Trophoblast cell (in vitro differentiated cells and primary cell): ENCODE measurements around the gene FIBP.

Experiments used
- DNase-seq, 2 donors: peaks; one replicate each; pipeline ENCODE4 v3.0.0-alpha.2; 2016
- H2AFZ ChIP-seq: 2 replicates; pipeline ENCODE4 v1.6.1; 2013; ENCODE audit warnings: low read length, moderate library complexity, mild to moderate bottlenecking; ENCODE audit not compliant: insufficient read depth, poor library complexity
- H2AK5ac ChIP-seq: 2 replicates; pipeline ENCODE4 v1.6.1; 2013; ENCODE audit warnings: mild to moderate bottlenecking, low read length
- H2BK120ac ChIP-seq: 2 replicates; pipeline ENCODE4 v1.6.1; 2013; ENCODE audit warnings: low read length, mild to moderate bottlenecking, moderate library complexity; ENCODE audit not compliant: insufficient read depth, poor library complexity
- H2BK12ac ChIP-seq: 2 replicates; pipeline ENCODE4 v1.6.1; 2013; ENCODE audit warnings: mild to moderate bottlenecking, low read length, moderate library complexity
- H2BK5ac ChIP-seq: 2 replicates; pipeline ENCODE4 v1.6.1; 2013; ENCODE audit warnings: low read length, low read depth, moderate library complexity, mild to moderate bottlenecking; ENCODE audit not compliant: poor library complexity
- H3K14ac ChIP-seq: 2 replicates; pipeline ENCODE4 v1.6.1; 2013; ENCODE audit warnings: mild to moderate bottlenecking, low read length
- H3K18ac ChIP-seq: 2 replicates; pipeline ENCODE4 v1.6.1; 2013; ENCODE audit warnings: mild to moderate bottlenecking, low read length
- H3K23ac ChIP-seq: 2 replicates; pipeline ENCODE4 v1.6.1; 2013; ENCODE audit warnings: low read length
- H3K27ac ChIP-seq: 2 replicates; pipeline ENCODE4 v1.5.1; 2013; ENCODE audit warnings: low read depth, mild to moderate bottlenecking, inconsistent platforms, low read length, moderate library complexity
- H3K27me3 ChIP-seq: 2 replicates; pipeline ENCODE4 v1.6.1; 2013; ENCODE audit warnings: inconsistent platforms, mild to moderate bottlenecking, low read length, moderate library complexity; ENCODE audit not compliant: insufficient read depth
- H3K36me3 ChIP-seq, 2 experiments: 1 replicate in 1 of 2; 2 replicates in 1 of 2; pipeline ENCODE4 v1.6.1; 2013; ENCODE audit warnings: low read length in 2 of 2, mild to moderate bottlenecking in 2 of 2, moderate library complexity in 1 of 2; ENCODE audit not compliant: insufficient read depth in 2 of 2, control insufficient read depth in 1 of 2
- H3K4ac ChIP-seq: 2 replicates; pipeline ENCODE4 v1.6.1; 2013; ENCODE audit warnings: low read depth, mild to moderate bottlenecking, low read length, moderate library complexity
- H3K4me1 ChIP-seq, 2 experiments: 1 replicate in 1 of 2; 2 replicates in 1 of 2; pipeline ENCODE4 v1.6.1; 2013; ENCODE audit warnings: low read length in 2 of 2, mild to moderate bottlenecking in 2 of 2, moderate library complexity in 1 of 2; ENCODE audit not compliant: insufficient read depth in 2 of 2, control insufficient read depth in 1 of 2
- H3K4me2 ChIP-seq: 2 replicates; pipeline ENCODE4 v1.6.1; 2013; ENCODE audit warnings: inconsistent platforms, mild to moderate bottlenecking, low read length, moderate library complexity
- H3K4me3 ChIP-seq: 2 replicates; pipeline ENCODE4 v1.5.1; 2013; ENCODE audit warnings: mild to moderate bottlenecking, low read depth, low read length, inconsistent platforms
- H3K79me1 ChIP-seq: one replicate; pipeline ENCODE4 v1.6.1; 2013; ENCODE audit warnings: low read length
- H3K79me2 ChIP-seq: 2 replicates; pipeline ENCODE4 v1.6.1; 2013; ENCODE audit warnings: low read length, mild to moderate bottlenecking; ENCODE audit not compliant: control insufficient read depth, insufficient read depth, poor library complexity
- H3K9ac ChIP-seq: 2 replicates; pipeline ENCODE4 v1.6.1; 2013; ENCODE audit warnings: mild to moderate bottlenecking, low read length
- H3K9me3 ChIP-seq: 2 replicates; pipeline ENCODE4 v1.6.1; 2013; ENCODE audit warnings: low read depth, mild to moderate bottlenecking, control low read depth, inconsistent platforms, low read length; ENCODE audit not compliant: insufficient read depth
- H4K12ac ChIP-seq: 2 replicates; pipeline ENCODE4 v1.6.1; 2013; ENCODE audit warnings: low read depth, mild to moderate bottlenecking, low read length, moderate library complexity
- H4K8ac ChIP-seq: 2 replicates; pipeline ENCODE4 v1.6.1; 2013; ENCODE audit warnings: low read depth, mild to moderate bottlenecking, low read length, moderate library complexity
- H4K91ac ChIP-seq: one replicate; pipeline ENCODE4 v1.6.1; 2013; ENCODE audit warnings: low read depth, mild to moderate bottlenecking, low read length, moderate library complexity
- WGBS: extraction: QIAGEN DNeasy Blood & Tissue Kit; methylation state at CpG from one replicate; pipeline ENCODE4 v1.1.7; 2013; ENCODE audit warnings: missing lambda C conversion rate; ENCODE audit not compliant: insufficient read length, insufficient coverage; ENCODE audit errors: extremely low coverage; 5-methylcytosine and 5-hydroxymethylcytosine counted together

FIBP gene

GRCh38 chr11:65868907-65869306 lies 19.4 kb downstream of the FIBP start:
- Histone ChIP-seq H3K9ac (no peak overlapping the region), H3K27me3 (no peaks in the 10 kb centered on the region), H4K91ac (no peak overlapping the region), H4K12ac (no peak overlapping the region), H3K4ac (no peak overlapping the region), H3K4me3 (no peak overlapping the region), H3K9me3 (no peaks in the 10 kb centered on the region), H3K79me2 (peaks cover 9% of the 10 kb centered on the region), H4K8ac (no peak overlapping the region), H3K4me1 (peaks cover 10 to 14% of the 10 kb centered on the region in 2 experiments), H3K23ac (no peak overlapping the region), H3K14ac (no peak overlapping the region), H2BK120ac (no peak overlapping the region), H2BK5ac (no peak overlapping the region), H2AFZ (no peak overlapping the region), H3K79me1 (peaks cover 13% of the 10 kb centered on the region), H3K4me2 (no peak overlapping the region), H3K18ac (no peak overlapping the region), H3K36me3 (peaks cover 54 to 66% of the 10 kb centered on the region in 2 experiments), H3K27ac (no peak overlapping the region), H2AK5ac (no peak overlapping the region), H2BK12ac (no peak overlapping the region)
- no peak for DNase-seq
- WGBS, result no CpG with 5 or more reads among the region's 3 CpGs

- H2AFZ ChIP-seq, result no peak overlapping the region
- no peak overlapping the region for H2BK12ac ChIP-seq
- H3K27me3 ChIP-seq, result no peaks in the 10 kb centered on the region
- no peak overlapping the region for H3K4me3 ChIP-seq
- H4K8ac ChIP-seq, result no peak overlapping the region
- no peak overlapping the region for H3K4me2 ChIP-seq
- no peak overlapping the region for H3K18ac ChIP-seq
- H3K36me3 ChIP-seq, result peaks cover 61 to 73% of the 10 kb centered on the region in 2 experiments
- H3K14ac ChIP-seq, result no peak overlapping the region
- H3K9ac ChIP-seq, result no peak overlapping the region
- no CpG with 5 or more reads among the region's 19 CpGs for WGBS
- no peak overlapping the region for H4K91ac ChIP-seq
- H3K9me3 ChIP-seq, result no peaks in the 10 kb centered on the region
- peaks cover 10 to 14% of the 10 kb centered on the region in 2 experiments for H3K4me1 ChIP-seq
- no peak overlapping the region for H3K4ac ChIP-seq
- DNase-seq, result no peak
- H3K23ac ChIP-seq, result no peak overlapping the region
- H3K27ac ChIP-seq, result no peak overlapping the region
- peaks cover 11% of the 10 kb centered on the region for H3K79me1 ChIP-seq
- H2BK5ac ChIP-seq, result no peak overlapping the region
- H2BK120ac ChIP-seq, result no peak overlapping the region
- H2AK5ac ChIP-seq, result no peak overlapping the region
- H3K79me2 ChIP-seq, result peaks cover 7% of the 10 kb centered on the region
- H4K12ac ChIP-seq, result no peak overlapping the region
These were observed 20.1 kb downstream of the FIBP start for GRCh38 chr11:65868076-65868667.

- H2BK5ac ChIP-seq, result no peak overlapping the region
- no peak overlapping the region for H2AK5ac ChIP-seq
- H3K9me3 ChIP-seq, result no peaks in the 10 kb centered on the region
- no peak overlapping the region for H4K8ac ChIP-seq
- H2AFZ ChIP-seq, result no peak overlapping the region
- no peak for DNase-seq
- peaks cover 68 to 80% of the 10 kb centered on the region in 2 experiments for H3K36me3 ChIP-seq
- H3K23ac ChIP-seq, result no peak overlapping the region
- H3K4me1 ChIP-seq, result peaks cover 8 to 14% of the 10 kb centered on the region in 2 experiments
- no peak overlapping the region for H3K14ac ChIP-seq
- H2BK120ac ChIP-seq, result no peak overlapping the region
- no peak overlapping the region for H4K12ac ChIP-seq
- H3K79me1 ChIP-seq, result peaks cover 6% of the 10 kb centered on the region
- WGBS, result no CpG with 5 or more reads among the region's 29 CpGs
- H3K27me3 ChIP-seq, result no peaks in the 10 kb centered on the region
- no peak overlapping the region for H3K18ac ChIP-seq
- no peak overlapping the region for H3K4me2 ChIP-seq
- no peak overlapping the region for H2BK12ac ChIP-seq
- H3K4ac ChIP-seq, result no peak overlapping the region
- H3K9ac ChIP-seq, result no peak overlapping the region
- H3K4me3 ChIP-seq, result no peak overlapping the region
- H3K27ac ChIP-seq, result no peak overlapping the region
- H4K91ac ChIP-seq, result no peak overlapping the region
- peaks cover 3% of the 10 kb centered on the region for H3K79me2 ChIP-seq
These were observed 20.8 kb downstream of the FIBP start for GRCh38 chr11:65867284-65868071.

GRCh38 chr11:65866509-65867283 lies 21.6 kb downstream of the FIBP start:
- no peak overlapping the region for H2BK5ac ChIP-seq
- H3K79me2 ChIP-seq, result no peaks in the 10 kb centered on the region
- H3K4me2 ChIP-seq, result no peak overlapping the region
- H3K4ac ChIP-seq, result no peak overlapping the region
- no peak overlapping the region for H3K4me3 ChIP-seq
- H4K91ac ChIP-seq, result no peak overlapping the region
- no peak overlapping the region for H2BK12ac ChIP-seq
- H3K23ac ChIP-seq, result no peak overlapping the region
- no peaks in the 10 kb centered on the region for H3K79me1 ChIP-seq
- H3K36me3 ChIP-seq, result peaks cover 76 to 88% of the 10 kb centered on the region in 2 experiments
- no peak for DNase-seq
- no peak overlapping the region for H2AFZ ChIP-seq
- H3K9ac ChIP-seq, result no peak overlapping the region
- no peak overlapping the region for H3K14ac ChIP-seq
- no CpG with 5 or more reads among the region's 21 CpGs for WGBS
- H3K4me1 ChIP-seq, result peaks cover 9 to 12% of the 10 kb centered on the region in 2 experiments
- H3K18ac ChIP-seq, result no peak overlapping the region
- no peak overlapping the region for H4K8ac ChIP-seq
- H3K27me3 ChIP-seq, result no peaks in the 10 kb centered on the region
- H2BK120ac ChIP-seq, result no peak overlapping the region
- H3K27ac ChIP-seq, result no peak overlapping the region
- H3K9me3 ChIP-seq, result no peaks in the 10 kb centered on the region
- no peak overlapping the region for H4K12ac ChIP-seq
- no peak overlapping the region for H2AK5ac ChIP-seq
